TTC549 (cell line): ENCODE results near the gene PPARD.
A peak's percentile ranks its signal among the peaks of the same experiment; 100 is the strongest.

ENCODE experiments used
- FAIRE-seq: peaks from 2 replicates; lab custom pipeline; 2012; peaks lifted over from hg19 to GRCh38; lab: Jason Lieb, UNC

PPARD gene

DNA sequence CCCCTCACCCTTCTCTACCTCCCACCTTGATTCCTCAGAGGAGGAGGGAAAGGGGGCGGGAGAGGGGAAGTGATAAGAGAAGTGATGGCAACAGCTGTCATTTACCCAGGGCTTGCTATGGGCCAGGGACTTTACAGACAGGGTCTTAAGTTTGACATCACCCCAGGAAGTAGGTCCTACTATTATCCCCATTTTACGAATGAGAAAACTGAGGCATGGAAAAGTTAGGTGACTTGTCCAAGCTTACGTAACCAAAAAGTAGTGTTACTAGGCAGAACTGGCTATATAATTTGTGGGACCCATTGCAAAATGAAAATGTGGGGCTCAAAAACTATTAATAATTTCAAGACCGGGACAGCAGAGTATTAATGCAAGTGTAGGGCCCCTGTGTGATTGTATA lies 99.3 kb downstream of the PPARD start:
- no peak for FAIRE-seq

DNA sequence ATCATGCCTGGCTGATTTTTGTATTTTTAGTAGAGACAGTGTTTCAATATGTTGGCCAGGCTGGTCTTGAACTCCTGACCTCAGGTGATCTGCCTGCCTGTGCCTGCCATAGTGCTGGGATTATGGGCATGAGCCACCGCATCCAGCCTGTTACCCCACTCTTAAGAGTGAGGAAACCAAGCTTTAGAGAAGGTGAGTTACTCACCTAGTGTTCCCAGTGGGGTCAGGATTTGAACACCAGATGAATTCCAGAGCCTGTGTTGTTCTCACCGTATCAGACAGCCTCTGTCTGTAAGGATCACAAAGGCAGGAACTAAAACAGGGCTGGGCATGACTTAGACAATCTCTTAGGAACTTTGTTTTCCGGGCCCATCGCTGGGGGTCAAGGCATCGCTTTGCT lies 100.3 kb downstream of the PPARD start:
- FAIRE-seq = no peak

DNA sequence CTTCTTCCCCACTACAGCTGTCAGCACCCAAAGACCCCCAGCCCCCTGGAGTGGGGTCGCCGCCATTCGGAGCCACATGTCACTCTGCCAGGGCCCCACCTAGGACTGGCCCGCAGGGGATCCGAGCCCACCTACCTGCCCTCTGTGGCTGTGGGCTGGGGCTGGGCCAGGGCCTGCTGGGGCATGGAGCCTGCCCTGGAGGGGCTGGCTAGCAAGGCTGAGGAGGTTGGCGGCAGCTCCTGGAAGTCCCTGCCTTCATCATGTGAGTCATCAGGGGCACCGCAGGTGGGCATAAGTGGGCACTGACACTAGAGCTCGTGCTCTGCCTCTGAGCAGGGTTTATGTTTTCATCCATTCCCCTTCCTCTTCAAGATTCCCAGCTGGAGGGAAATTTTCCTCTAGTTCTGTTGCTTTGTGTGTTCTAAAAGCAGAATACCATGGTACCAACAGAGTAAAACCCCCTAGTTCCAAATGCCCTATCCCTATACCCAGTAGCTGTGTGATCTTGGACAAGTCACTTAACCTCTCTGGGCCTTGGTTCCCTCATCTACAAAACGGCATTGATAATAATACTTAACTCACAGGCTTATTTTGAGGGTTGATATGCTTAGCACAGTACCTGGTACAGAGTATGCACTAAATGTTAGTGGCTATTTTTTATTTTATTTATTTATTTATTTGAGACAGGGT lies 101.1 kb downstream of the PPARD start:
- no peak for FAIRE-seq

DNA sequence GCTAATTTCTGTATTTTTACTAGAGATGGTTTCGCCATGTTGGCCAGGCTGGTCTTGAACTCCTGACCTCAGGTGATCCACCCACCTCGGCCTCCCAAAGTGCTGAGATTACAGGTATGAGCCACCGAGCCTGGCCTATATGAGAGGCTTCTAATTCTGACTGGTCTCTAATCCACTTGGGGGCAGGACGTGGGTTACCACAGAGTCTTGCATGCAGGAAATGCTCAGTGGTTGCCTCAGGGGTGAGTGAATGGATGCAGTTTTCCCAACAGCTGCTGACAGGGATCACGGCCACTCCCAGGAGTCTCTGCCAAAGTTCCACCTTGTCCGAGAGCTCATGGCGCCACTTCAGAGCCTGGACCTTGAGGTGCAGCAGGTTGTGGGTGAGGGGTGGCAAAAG lies 103.3 kb downstream of the PPARD start:
- FAIRE-seq = no peak

DNA sequence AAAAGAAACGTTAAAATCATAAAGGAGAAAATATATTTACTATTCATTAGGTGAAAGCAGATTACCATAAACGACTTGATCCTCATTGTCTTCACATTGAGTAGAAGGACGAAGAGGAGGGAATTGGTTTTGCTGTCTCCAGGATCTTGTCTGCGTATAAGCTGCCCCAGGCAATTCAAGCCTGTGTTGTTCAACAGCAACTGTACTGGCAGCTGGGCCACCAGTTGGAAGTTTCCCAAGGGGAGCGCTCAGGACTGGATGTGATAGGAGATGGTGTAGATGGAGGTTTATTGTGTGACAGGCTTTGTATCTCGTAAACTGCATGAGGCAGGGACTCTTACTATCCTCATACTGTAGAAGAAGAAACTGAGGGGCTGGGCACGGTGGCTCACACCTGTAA lies 105.8 kb downstream of the PPARD start:
- FAIRE-seq = no peak

DNA sequence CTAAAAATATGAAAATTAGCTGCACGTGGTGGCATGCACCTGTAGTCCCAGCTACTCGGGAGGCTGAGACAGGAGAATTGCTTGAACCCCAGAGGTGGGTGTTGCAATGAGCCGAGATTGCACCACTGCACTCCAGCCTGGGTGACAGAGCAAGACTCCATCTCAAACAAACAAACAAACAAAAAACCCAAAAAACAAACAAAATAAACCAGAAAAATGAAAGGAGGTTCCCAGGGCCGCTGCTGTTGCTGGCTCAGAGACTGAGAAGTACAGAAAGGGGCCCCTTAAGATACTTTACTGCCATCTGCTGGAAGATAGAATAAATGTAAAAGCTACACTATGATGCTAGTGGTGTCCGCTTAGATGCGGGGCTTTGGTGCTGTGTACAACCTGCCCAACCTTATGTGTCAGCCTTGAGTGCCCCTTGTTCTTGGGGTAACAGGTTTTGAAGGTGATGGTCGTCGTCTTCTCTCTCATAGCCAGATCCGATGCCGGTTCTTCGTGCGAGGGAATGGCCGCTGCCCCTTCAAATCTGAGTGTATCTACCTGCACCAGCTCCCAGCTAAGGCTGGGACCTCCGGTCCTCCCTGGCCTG lies 107.0 kb downstream of the PPARD start:
- peak; percentile 37 for FAIRE-seq

DNA sequence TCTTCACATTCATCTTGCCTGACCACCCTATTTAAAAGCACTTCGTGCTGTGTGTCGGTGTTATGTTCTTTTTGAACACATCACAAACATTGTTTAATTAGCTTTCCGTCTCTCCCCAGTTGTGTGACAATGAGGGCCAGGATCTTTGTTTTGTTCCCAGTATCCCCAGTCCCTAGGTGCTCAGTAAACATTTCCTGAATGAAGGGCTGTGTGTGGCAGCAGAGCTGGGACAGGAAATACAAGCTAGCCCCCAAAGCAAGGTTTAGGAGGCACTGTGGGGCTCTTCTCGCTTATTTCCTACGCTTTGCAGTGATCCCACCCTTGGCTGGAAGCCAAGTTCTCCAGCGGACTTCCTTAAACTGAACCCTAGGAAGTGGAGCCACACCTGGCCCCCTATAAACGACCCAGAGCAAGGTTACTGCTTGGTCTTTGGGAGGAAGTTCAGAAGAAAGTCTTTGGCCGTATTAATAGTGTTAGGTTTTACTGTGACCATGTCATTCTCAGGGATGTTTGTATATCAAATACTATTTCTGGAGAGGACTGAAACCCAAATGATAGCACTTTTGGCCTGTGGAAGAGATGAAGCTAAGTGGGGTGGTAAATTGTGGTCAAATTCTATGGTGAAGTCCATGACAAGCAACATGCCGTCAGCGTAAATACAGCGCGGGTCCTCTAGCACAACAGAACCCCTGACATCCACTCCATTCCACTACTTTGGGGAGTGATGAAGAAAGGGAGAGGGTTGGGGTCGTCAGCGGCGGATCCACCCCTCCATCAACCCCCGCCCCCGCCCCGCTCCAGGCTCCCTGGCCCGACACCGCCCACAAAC lies 109.2 kb downstream of the PPARD start:
- FAIRE-seq = no peak

DNA sequence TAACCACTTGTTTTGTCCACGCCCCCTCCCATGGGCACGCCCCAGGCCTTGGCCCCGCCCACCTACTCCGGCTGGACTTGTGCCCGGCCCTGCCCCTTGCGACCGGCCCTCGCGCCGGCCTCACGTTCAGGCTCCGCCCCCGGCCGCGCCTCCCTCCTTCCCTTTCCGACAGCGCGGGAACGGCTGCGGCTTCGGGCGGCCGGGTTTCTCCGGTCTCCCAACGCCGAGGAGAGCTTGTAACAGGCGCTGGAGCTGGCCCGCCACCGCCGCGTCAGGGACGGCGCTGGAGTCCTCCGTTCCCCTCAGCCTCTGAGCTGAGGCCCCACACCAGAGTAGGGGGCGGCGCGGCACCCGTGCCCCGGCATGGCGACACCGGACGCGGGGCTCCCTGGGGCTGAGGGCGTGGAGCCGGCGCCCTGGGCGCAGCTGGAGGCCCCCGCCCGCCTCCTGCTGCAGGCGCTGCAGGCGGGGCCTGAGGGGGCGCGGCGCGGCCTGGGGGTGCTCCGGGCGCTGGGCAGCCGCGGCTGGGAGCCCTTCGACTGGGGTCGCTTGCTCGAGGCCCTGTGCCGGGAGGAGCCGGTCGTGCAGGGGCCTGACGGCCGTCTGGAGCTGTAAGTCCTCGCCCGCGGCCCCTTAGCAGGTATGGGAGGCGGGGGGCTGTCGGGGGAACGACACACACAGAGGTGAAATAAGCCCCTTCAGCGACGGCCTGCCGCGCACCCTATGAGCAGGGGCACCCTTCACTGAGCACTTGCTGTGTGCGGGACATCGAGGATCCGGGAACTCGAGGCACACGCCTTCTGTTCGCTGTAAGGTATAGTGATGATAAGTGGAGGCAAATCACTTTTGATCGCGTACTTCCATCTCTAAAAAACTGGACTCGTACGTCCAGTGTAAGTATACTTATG lies 110.1 kb downstream of the PPARD start, which contains the start of gene FANCE:
TSS of gene FANCE (plus strand) at position 156 of the 908 bp plus-strand sequence. CDS start at position 364, 208 bp downstream.
- FAIRE-seq = no peak

DNA sequence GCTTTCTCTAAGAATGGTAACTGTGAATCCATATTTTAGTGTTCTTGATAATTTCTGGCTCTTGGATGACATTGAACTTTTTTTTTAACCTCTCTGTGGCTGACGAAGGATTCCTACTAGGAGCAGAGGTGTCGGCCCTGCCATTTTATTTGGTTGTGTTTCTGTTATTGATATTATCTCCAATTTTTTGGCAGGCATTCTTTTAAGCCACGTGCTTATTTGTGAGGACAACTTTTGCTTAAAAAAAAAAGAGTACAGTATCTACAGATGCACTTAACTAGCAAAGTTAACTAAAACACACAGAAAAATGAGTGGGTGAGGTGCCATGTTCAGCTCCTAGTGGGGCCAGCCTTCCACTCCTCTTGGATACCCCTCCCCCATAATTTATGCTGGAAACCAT lies 110.9 kb downstream of the PPARD start:
- no peak for FAIRE-seq

DNA sequence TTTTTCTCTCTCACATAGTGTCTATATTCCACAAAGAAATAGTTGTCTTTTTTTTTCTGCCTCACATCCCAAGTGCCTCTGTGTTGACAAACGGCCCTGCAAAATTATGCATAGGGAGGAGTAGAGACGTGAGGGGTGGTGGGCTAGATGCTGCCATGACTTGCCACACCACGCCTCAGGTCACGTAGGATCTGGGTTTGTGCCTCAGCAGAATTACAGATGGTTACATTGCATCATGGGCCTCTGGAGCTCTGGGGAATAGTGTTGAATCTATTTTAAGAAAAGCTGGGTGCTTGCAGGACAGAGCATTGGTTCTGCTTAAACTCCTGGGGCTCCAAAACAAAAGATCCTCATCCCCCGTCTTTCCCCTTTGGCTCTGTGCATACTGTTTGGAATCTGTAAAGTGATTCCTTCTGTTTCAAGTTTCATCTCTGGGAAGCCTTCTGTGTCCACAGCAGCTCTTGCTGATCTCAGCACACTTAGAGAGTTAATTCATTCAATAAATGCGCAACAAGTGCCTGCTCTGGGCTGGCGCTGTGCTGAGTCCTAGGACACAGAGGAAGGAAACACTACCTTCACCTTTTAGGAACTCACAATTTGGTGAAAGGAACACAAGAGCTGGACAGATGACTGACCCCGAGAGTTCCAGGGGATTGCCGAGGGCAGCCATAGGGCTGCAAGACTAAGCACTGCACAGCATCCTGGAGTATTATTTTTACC lies 112.2 kb downstream of the PPARD start:
- FAIRE-seq = no peak

DNA sequence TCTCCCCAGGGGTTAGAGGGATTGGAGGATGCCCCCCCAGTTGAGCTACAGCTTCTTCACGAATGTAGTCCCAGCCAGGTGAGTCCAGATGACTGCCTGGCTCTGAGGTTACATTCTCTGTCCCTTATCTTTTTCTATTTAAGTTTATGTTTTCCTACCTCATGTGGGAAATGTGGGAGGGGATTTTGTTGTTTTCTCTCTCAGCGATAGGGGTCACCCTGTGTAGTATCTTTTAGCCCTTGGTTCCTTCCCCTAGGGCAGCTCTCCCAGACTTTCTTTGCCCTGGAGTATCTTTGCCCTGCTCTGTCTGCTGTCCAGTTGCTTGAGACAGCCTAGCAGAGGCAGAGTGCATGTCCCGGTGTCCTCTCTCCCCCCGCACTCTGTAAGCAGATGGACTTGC lies 115.5 kb downstream of the PPARD start:
- no peak for FAIRE-seq

DNA sequence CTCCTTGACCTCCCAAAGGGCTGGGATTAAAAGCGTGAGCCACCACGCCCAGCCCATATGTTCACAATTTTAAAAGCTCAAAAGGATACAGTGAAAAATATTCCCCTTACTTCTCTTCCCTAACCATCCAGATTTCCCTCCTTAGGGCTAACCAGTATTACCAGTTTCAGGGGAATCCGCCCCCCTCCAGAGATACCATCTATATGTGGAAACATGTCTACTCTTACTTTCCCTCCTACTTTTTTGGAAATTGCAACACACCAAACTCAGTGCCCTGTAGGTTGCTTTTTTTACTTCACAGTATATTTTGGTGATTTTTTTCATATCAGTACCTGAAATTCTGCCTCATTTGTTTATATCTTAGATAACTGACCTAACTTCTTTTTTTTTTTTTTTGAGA lies 118.9 kb downstream of the PPARD start:
- FAIRE-seq = no peak

DNA sequence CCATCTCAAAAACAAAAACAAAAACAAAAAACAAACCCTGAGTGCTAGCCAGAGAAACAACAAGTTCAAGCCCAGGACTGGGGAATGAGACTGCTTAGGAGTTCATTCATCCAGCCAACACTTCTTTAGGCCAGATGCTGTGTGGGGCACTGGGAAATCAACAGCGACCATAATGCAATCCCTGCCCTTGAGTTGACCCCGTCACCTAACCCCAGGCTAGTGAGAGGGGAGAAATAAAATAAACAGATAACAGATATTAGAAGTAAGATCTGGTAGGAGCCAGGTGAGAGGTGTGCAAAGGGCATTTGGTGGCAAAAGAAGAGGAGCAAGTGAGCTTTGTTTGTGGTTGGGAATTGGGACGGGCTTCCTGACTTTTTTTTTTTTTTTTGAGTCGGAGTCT lies 120.9 kb downstream of the PPARD start:
- FAIRE-seq = no peak

DNA sequence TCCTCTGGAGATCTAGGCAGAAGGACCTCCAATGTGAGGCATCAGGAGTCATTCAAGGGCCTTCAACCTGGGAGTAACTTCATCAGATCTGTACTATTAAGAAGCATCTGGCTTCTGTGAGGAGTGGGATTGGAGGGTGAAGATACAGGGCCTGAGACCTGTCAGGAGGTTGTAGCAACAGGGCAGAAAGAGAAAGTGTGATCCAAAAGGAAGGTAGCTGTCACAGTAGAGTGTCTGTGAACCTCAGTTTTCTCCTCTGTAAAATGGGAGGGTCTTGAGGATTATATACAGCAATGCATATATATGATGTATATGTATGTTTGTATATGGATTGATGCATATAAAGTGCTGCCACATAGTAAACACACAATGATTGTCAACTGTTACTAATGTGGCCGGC lies 123.3 kb downstream of the PPARD start:
- no peak for FAIRE-seq

DNA sequence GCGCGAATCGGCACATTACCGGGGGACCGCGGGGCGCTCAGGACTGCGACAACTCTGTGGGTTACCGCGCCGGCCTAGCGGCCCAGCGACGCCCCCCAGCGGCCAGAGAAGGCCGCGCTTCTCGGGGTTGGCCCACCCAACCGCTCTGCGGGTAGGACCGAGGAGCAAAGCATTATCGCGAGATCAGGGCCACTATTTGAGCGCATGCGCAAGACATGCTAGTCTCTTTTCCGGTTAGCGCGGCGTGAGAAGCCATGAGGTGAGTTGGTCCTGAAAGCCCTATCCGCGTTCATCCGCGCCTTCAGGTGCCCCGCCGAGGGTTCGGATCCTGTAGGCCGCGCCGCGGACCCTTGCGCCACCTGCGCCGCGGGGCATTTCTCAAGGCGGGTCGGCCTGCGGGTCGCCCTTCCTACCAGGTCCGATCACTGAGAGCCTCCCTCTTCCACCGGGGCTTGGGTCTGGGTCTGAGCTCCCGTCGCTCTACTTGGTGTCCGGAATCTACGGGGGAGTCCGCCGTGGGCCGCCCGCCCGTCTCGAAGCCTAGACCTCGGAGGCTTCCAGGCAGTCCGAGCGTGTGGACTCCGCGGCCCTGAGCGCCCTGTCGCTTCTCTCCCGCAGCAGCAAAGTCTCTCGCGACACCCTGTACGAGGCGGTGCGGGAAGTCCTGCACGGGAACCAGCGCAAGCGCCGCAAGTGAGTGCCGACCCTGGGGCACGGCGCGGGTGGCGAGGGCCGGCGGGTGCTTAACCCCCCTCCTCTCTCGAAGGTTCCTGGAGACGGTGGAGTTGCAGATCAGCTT lies 126.0 kb downstream of the PPARD start, which contains the start of gene RPL10A:
TSS of gene RPL10A (plus strand) at position 221 of the 799 bp plus-strand sequence. CDS start at position 255, 34 bp downstream.
- FAIRE-seq = no peak

DNA sequence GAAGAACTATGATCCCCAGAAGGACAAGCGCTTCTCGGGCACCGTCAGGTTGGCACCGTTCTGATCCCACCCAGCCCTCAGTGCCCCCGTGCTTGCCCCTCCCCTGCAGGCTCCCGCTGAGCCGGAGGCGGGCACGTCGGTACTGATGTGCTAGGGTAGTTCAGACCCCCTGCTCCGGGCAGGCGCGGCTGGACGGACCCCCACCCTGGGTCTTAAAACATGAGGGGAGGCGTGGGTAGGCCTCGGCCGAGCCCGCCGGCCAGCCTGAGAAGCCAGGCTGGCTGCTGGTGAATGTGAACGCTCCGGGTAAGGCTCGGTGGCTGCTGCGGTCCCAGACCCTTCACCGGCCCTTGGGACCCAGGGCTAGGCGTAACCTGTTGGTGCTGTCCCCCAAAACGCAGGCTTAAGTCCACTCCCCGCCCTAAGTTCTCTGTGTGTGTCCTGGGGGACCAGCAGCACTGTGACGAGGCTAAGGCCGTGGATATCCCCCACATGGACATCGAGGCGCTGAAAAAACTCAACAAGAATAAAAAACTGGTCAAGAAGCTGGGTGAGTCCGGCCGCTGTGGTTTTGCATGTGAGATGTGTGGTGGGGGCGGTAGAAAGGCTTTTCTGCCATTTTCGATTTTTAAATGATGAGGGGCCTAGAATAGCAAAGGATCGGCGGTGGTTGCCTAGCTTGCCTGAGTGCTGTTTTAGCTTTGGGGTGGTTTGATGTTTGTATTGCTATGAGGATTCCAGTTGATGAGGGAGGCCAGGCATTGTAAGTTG lies 126.8 kb downstream of the PPARD start:
- FAIRE-seq = no peak

DNA sequence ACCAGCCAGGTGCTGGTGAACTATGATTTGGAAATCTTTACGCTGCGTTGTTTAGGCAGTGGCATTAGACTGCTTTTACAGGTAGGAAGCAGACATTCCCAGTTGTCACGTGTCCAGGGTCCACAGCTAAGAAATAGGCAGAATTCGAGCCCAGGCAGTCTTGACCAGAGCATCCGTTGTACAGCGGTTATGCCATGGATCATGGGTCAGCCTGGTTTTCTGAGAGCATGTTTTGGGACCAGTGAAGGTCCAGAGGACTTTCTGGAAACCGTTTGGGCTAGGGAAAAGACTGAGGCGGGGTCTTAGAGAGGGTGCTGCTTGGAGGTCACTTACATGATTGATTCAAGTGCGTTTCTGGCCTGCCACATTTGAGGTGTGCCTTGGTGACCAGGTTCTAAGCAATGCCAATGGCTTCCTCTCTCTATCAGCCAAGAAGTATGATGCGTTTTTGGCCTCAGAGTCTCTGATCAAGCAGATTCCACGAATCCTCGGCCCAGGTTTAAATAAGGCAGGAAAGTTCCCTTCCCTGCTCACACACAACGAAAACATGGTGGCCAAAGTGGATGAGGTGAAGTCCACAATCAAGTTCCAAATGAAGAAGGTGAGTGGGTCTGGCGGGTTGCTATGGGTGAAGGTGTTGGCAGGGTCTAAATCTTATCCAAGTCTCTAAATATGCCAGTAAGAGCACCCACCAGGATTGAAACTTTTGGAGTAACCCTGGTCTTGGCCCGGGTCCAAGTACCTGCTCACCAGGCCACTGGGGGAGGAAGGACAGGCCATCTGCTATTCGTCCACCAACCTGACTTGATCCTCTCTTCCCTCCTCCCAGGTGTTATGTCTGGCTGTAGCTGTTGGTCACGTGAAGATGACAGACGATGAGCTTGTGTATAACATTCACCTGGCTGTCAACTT lies 127.6 kb downstream of the PPARD start:
- no peak for FAIRE-seq

DNA sequence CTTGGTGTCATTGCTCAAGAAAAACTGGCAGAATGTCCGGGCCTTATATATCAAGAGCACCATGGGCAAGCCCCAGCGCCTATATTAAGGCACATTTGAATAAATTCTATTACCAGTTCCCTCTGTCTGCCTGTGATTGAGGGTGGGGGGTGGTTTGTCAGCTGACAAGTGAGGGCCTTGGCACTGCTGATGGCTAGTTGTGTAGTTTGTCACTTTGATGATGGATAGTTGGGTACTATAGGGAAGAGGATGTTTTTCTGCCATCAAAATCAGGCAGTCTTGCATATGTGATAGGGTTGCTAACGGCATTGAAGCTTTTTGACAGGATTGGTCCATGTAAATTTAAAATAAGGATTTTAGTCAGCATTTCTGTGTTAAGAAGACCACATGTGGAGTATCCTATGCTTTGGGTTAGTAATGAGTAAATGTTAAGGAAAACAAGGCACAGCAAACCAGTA lies 128.3 kb downstream of the PPARD start:
- no peak for FAIRE-seq
